ENCODE data around the gene TMEM176B. TPM values are rescaled to one million over a fixed set of nuclear protein-coding genes. Genes with fewer than 3 reads are reported as not detected.

Gene TMEM176B
- total RNA-seq, 2 experiments from 2014 or later: 0.09 TPM; not detected in 1

DNA sequence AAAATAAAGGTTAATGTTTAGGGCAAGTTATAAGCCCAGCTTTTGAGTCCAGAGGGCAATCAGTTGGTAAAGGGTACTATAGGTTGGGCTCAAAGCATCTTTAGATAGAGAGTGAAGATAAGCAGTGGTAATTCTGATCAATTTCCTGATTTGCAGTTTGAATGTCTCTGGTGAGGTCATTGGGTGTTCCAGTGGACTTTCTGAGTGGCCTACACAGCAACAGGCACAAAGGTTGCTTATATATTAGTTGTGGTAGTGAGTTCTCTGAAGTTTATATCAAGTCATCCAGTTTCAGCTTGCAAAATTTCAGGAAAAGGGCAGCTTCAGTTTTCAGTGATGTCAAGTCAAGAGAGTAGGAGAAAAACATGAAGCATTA lies 33.8 kb downstream of the TMEM176B start:
- Histone ChIP-seq H3K4me1 (ENCODE audit: insufficient read depth, low read length, poor library complexity, severe bottlenecking) (no peaks in the 10 kb centered on the region), H3K27ac (ENCODE audit: low read depth, low read length, poor library complexity, severe bottlenecking) (no peak overlapping the region), H3K9me3 (ENCODE audit: low read length) (no peaks in the 10 kb centered on the region), H3K9me2 (ENCODE audit: insufficient read depth, low read length) (no peaks in the 10 kb centered on the region), H2AFZ (ENCODE audit: low read length) (no peak overlapping the region), H3K79me2 (ENCODE audit: insufficient read depth, low read depth, low read length) (no peaks in the 10 kb centered on the region), H4K20me1 (ENCODE audit: insufficient read depth, low read length) (no peaks in the 10 kb centered on the region), H3K4me2 (ENCODE audit: low read length) (no peak overlapping the region), H3K36me3 (ENCODE audit: insufficient read depth, low read length) (no peaks in the 10 kb centered on the region), H3K4me3 (ENCODE audit: low read depth, low read length, poor library complexity, severe bottlenecking) (no peak overlapping the region)
- POLR2A ChIA-PET: no interaction called here
- CTCF ChIA-PET (ENCODE audit: unreplicated experiment): no interaction called here
- no peak for DNase-seq (ENCODE audit: low spot score)
- intact Hi-C loops (cut with micrococcal nuclease; ENCODE audit: unreplicated experiment): no loop called here
- TF ChIP-seq EZH2phosphoT487 (IDR thresholded peaks at IDR 0.05; ENCODE audit: borderline replicate concordance, low read depth, low read length): no peak
- TF ChIP-seq, protein P1, sequence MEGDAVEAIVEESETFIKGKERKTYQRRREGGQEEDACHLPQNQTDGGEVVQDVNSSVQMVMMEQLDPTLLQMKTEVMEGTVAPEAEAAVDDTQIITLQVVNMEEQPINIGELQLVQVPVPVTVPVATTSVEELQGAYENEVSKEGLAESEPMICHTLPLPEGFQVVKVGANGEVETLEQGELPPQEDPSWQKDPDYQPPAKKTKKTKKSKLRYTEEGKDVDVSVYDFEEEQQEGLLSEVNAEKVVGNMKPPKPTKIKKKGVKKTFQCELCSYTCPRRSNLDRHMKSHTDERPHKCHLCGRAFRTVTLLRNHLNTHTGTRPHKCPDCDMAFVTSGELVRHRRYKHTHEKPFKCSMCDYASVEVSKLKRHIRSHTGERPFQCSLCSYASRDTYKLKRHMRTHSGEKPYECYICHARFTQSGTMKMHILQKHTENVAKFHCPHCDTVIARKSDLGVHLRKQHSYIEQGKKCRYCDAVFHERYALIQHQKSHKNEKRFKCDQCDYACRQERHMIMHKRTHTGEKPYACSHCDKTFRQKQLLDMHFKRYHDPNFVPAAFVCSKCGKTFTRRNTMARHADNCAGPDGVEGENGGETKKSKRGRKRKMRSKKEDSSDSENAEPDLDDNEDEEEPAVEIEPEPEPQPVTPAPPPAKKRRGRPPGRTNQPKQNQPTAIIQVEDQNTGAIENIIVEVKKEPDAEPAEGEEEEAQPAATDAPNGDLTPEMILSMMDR (conservative IDR thresholded peaks at IDR 0.05; ENCODE audit: low read length): no peak
- no TSS peak for BruUV-seq (replicated peaks)

DNA sequence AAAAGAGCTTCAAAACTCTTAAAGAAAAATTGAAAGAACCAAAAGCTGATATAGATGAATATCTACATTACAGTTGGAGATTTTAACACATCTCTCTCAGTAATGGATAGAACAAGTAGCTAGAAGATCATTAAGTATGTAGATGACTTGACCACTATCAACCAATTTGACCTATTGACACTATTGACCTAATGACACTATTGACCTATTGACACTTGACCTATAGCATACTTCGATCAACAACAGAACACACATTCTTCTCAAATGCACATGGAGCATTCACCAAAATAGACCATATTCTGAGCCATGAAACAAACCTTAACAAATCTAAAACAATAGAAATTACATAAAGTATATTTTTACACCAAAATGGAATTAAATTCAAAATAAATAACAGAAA lies 40.7 kb downstream of the TMEM176B start:
- no TSS peak for BruUV-seq (replicated peaks)

DNA sequence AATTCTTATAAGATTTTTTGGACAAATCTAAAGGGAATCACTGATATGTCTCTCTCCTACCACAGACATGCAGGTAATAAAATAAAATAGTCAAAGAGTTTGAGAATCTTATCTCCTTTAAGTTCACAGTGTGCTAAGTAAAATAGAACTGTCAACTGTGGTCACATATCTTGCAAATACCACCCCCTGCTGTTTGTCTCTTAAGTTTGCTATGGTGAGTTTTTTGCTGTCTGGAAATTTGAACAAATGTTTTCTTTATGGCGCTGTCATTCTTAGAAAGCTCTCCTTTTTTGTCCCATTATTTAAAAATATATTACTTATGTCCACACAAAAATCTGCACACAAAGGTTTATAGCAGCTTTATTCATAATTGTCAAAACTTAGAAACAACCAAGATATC lies 43.3 kb downstream of the TMEM176B start:
- H3K27ac ChIP-seq (ENCODE audit: low read depth, low read length, poor library complexity, severe bottlenecking): no peak overlapping the region
- intact Hi-C loops (cut with micrococcal nuclease; ENCODE audit: unreplicated experiment): loop anchor here (5.0 kb wide), 1 partner anchor 310 kb away; no protein-coding TSS in a partner anchor
- ChIA-PET POLR2A (no interaction called here), CTCF (ENCODE audit: unreplicated experiment) (no interaction called here)
- H3K36me3 ChIP-seq (ENCODE audit: insufficient read depth, low read length): no peaks in the 10 kb centered on the region
- H3K4me2 ChIP-seq (ENCODE audit: low read length): no peak overlapping the region
- H4K20me1 ChIP-seq (ENCODE audit: insufficient read depth, low read length): no peaks in the 10 kb centered on the region
- DNase-seq (ENCODE audit: low spot score): no peak
- BruUV-seq (replicated peaks): no TSS peak
- H3K4me1 ChIP-seq (ENCODE audit: insufficient read depth, low read length, poor library complexity, severe bottlenecking): no peaks in the 10 kb centered on the region
- no peak overlapping the region for H2AFZ ChIP-seq (ENCODE audit: low read length)
- H3K4me3 ChIP-seq (ENCODE audit: low read depth, low read length, poor library complexity, severe bottlenecking): no peak overlapping the region
- TF ChIP-seq EZH2phosphoT487 (IDR thresholded peaks at IDR 0.05; ENCODE audit: borderline replicate concordance, low read depth, low read length): no peak
- TF ChIP-seq, protein P1 (conservative IDR thresholded peaks at IDR 0.05; ENCODE audit: low read length): peak; percentile 66
- H3K79me2 ChIP-seq (ENCODE audit: insufficient read depth, low read depth, low read length): no peaks in the 10 kb centered on the region
- no peaks in the 10 kb centered on the region for H3K9me2 ChIP-seq (ENCODE audit: insufficient read depth, low read length)
- no peaks in the 10 kb centered on the region for H3K9me3 ChIP-seq (ENCODE audit: low read length)

More for the DNA sequence above, 40.7 kb downstream of the TMEM176B start:
- CTCF ChIA-PET (ENCODE audit: unreplicated experiment): no interaction called here
- Histone ChIP-seq H3K4me1 (ENCODE audit: insufficient read depth, low read length, poor library complexity, severe bottlenecking) (no peaks in the 10 kb centered on the region), H4K20me1 (ENCODE audit: insufficient read depth, low read length) (no peaks in the 10 kb centered on the region), H3K4me2 (ENCODE audit: low read length) (no peak overlapping the region), H3K79me2 (ENCODE audit: insufficient read depth, low read depth, low read length) (no peaks in the 10 kb centered on the region), H3K4me3 (ENCODE audit: low read depth, low read length, poor library complexity, severe bottlenecking) (no peak overlapping the region), H3K9me3 (ENCODE audit: low read length) (no peaks in the 10 kb centered on the region), H2AFZ (ENCODE audit: low read length) (no peak overlapping the region), H3K9me2 (ENCODE audit: insufficient read depth, low read length) (no peaks in the 10 kb centered on the region), H3K36me3 (ENCODE audit: insufficient read depth, low read length) (no peaks in the 10 kb centered on the region), H3K27ac (ENCODE audit: low read depth, low read length, poor library complexity, severe bottlenecking) (no peak overlapping the region)
- POLR2A ChIA-PET: interaction anchor here (0.6 to 0.8 kb wide), 2 partner anchors 19 to 43 kb away, joined by 3 to 5 read pairs; no protein-coding TSS in a partner anchor
- intact Hi-C loops (cut with micrococcal nuclease; ENCODE audit: unreplicated experiment): loop anchor here (5.0 kb wide), 1 partner anchor 312 kb away; no protein-coding TSS in a partner anchor
- no peak for DNase-seq (ENCODE audit: low spot score)
- TF ChIP-seq EZH2phosphoT487 (IDR thresholded peaks at IDR 0.05; ENCODE audit: borderline replicate concordance, low read depth, low read length): no peak

Data from OCI-LY7 (cell line).